HG02763 (cell line): ENCODE measurements around the gene FOSL1.

Experiments used
- ATAC-seq: cut with Tn5 transposase; IDR thresholded peaks from one replicate; pipeline ENCODE4 v1.9.1; 2021; ENCODE audit warnings: mild to moderate bottlenecking, moderate library complexity; ENCODE audit not compliant: unreplicated experiment

The FOSL1 gene

DNA sequence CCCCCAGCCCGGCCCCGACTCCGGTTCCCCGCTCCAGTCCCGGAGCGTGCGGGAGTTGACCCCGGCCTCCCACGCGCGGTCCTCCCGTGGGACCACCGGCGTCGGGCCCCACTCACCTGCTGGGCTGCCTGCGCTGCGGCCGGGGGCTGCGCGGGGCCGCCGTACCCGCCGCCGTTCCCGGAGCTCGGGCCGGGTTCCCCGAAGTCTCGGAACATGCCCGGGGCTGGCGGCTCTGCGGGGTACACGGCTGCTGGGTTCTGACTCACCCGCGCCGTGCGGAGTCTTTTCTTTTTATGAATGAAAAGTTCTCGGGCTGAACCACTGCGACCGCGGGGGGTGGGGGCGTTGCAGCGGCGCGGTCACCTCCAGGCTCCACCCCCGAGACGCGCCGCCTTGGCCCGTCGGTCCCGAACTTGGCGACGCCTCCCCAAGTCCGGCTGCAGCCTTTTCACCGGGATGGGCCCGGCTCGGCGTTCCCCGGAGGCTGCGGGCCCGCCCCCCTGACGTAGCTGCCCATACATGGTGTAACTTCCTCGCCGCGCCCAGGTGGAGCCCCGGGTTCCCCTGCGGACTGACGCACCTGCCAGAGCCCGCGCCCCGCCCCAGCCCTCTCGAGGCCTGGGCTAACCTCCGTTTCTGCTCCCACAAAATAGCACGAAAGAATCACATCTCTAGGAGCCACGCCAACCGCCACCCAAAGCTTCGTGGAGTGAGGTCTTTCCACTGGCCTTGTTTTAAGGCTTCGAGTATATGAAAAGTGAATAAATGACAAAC lies at the start of gene FOSL1:
Gene FOSL1, minus strand, starts transcription at position 264 of the 774 bp plus-strand sequence. Its CDS starts 49 bp downstream, at position 215.
- ATAC-seq: peak; percentile 79

DNA sequence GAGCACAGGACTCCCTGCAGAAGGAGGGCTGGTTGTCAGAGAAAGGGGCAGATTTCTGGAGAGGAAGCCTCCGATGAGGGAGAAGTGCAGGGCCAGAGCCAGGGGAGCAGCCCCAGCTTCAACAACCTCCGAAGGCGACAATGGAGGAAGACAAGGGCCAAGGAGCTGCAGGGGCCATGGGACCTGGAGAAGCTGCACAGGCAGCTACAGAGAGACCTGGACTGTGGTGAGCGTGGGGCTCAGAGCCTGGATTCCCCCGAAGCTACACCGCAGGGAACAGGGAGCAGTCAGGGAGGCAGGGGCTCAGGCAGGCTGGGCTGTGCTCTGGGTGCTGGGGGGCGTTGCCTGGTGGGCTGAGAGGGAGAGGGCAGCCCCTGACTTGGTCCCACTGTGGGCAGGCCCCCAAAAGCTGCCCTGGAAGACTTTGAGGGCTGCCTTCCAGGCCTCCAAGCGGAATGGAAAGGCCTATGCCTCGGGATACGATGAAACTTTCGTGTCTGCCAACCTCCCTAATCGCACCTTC lies 47.5 kb upstream of the FOSL1 start:
- no peak for ATAC-seq

DNA sequence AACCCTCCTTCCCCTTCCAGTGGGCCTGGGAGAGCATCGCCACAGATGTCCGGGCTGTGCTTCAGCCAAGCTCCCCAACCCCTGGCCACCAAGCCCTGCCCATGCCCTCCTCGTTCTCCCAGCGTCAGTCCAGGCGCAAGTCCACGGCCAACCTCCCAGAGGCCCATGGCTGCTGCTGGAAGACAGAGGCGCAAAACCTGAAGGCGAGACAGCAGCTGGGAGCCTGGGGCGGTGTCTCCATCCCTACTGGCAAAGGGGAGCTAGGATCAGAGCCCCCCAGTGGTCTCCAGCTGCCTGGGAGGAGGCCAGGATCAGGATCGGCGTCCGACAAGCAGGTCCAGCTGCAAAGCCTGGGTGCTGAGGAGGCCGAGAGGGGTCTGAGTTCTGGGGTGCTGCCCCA lies 46.9 kb upstream of the FOSL1 start:
- ATAC-seq: no peak

DNA sequence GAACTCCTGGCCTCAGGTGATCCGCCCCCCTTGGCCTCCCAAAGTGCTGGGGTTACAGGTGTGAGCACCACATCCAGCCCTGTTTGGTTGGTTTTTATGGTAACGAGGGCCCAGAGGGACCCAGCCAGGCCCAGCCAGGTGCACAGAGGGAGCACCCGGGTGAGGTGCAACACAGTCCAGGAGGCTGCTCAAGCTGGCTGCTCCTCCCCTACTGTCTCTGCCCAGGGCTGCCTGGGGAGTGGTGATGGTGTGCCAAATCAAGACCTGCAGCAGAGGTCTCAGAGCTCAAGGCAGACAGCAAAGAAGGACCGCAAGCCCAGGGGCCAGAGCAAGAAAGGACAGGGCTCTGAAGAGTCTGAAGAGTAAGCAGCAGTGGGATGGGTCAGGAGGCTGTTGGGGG lies 46.5 kb upstream of the FOSL1 start:
- no peak for ATAC-seq

DNA sequence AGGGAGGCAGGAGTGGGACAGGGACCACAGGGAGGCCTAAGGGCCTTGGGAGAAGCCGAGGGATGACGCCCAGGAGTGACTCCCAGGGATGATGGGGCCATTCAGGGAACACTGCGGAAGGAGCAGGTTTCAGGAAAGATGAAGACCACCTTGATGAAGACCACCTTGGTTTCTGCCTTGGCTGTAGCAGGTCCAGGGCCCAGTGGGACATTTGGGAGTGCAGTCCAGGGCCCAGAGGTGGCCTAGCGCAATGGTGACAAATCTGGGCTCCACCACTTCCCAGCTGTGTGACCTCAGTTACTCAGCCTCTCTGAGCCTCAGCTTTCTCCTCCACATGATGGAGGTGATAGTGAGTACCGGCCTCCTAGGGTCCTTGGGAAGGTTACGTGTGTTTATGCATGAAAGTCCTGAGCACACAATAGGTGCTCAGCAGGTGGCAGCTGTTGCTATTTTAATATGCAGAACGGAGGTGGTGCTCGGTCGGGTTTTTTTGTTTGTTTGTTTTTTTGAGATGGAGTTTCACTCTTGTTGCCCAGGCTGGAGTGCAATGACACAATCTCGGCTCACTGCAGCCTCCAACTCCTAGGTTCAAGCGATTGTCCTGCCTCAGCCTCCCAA lies 45.9 kb upstream of the FOSL1 start:
- ATAC-seq: no peak

DNA sequence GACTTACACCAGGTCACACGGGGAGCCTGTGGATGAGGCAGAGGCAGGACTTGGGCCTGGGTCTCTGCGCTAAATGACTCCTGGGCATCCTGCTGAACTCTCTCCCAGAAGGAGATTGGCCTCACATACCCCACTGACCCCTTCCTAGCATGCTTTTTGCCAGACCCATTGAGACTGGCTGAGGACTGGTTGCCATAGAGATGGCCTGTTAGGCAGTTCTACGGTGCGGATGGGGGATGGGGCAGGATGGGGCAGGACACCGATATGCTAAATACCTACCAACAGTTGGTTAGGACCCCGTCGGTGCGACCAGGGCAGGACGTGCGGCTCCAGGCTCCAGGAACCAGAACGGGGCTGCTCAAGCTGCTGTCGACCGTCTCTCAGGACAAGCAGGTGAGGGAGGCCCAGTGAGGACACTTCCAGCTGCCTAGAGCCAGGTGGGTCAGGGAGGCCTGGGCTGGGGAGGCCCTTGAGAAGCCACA lies 45.3 kb upstream of the FOSL1 start, which contains the start of gene TSGA10IP:
Gene TSGA10IP, plus strand, starts transcription at position 51 of the 482 bp plus-strand sequence. Its CDS starts 196 bp downstream, at position 247.
- no peak for ATAC-seq

DNA sequence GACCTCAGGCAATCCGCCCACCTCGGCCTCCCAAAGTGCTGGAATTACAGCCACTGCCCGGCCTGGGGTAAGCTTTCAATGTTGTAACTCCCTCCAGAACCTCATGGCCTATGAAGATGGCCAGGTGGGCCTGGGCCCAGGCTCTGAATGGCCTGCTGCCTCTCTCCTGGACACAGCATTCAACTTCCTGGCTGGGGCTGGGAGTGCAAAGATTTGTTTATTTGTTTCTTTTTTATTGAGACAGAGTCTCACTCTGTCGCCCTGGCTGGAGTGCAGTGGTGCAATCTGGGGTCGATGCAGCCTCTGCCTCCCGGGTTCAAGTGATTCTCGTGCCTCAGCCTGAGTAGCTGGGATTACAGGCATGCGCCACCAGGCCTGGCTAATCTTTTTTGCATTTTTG lies 44.6 kb upstream of the FOSL1 start:
- ATAC-seq: no peak

DNA sequence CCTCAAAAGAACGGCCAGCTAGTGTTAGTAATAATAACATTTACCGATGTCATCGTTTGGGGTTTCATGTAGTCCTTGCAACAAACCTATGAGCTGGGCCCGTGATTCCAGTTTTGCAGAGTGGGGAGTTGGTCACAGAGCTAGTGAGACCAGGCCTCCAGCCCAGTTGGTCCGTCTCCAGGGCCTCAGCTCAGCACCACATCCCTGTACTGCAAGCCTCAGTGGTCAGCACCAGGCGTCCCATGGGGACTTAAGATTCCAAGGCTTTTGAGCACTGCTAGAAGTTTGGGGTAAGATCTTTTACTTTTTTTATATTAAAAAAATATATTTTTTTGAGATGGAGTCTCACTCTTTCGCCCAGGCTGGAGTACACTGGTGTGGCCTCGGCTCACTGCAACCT lies 44.0 kb upstream of the FOSL1 start:
- no peak for ATAC-seq

DNA sequence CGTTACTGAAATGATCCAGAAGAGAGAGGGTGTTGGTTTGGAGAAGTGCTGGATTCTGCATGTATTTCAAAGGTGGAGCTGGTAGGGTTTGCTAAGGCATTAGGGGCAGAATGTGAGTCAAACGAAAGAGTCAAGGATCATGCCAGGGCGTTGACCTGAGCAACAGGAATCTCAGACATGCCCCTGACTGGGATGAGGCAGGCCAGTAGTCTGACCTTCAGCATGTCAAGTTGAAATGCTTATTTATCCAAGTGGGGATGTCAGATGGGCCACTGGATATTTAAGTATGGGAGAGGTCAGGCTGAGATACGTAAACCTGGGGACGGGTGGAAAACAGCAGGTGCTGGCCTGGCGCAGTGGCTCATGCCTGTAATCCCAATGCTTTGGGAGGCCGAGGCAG lies 42.3 kb upstream of the FOSL1 start:
- no peak for ATAC-seq

DNA sequence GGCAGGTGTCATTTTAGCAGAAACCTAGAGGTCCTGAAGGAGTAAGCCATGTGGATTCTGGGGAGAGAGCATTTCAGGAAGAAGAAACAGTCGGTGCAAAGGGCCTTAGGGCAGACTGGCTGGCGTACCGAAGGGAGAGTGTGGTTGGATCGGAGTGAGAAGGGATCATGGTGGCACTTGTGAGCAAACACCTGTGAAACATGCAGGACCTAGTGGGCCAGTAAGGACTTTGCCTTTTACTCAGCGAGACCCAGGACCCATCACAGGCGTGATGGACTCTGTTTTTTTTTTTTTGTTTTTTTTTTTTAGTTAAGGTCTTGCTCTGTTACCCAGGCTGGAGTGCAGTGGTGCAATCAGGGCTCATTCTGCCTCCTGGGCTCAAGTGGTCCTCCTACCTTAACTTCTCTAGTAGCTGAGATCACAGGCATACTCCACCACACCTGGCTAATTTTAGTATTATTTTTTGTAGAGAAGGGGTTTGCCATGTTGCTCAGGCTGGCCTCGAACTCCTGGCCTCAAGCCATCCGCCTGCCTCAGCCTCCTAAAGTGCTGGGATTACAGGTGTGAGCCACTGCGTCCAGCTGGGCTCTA lies 41.6 kb upstream of the FOSL1 start:
- no peak for ATAC-seq

DNA sequence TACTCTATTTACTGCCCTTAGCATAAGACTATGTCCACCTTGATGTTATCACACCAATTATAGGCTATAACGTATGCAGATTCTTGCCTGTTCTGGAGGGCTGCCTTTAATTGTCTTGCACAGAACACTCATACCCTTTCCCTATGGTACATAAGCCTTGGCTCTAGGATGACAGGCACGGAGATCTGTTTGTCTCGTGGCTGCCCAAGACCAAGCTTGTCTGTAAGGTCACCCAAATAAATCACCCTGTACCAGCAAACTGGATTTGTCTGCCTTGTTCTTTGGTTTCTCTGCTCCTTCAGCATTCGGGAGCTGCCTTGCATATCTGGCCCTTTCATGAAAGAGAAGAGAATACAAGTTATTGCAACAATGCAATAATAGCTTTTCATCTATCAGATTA lies 37.6 kb upstream of the FOSL1 start:
- ATAC-seq: no peak

DNA sequence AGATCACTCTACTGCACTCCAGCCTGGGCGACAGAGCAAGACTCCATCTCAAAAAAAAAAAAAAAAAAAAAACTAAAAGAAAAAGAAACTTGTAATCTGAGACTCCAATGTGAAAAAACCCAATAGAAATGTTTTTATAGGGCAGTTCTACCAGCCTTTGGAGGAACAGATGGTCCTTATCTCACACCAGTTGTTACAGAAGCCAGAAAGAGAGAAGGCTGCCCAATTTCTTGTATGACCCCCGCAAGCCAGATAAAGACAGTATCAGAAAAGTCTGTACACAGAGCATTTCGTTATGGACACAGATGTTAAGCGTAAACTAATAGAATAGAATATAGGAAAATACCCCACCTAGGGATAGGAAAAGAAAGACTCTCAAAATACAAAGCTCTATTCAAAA lies 33.8 kb upstream of the FOSL1 start:
- ATAC-seq: no peak

DNA sequence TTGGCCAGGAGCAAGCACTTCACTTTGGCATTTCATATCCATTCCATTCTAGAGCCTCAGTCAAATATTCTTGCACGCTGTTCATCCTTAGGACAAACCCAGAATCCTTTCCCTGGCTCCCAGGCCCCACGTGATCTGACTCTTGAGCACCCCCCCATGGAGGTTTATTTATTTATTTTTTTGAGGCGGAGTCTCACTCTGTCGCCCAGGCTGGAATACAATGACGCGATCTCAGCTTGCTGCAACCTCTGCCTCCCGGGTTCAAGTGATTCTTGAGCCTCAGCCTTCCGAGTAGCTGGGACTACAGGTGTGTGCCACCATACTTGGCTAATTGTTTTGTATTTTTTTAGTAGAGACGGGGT lies 32.4 kb upstream of the FOSL1 start:
- ATAC-seq: no peak

DNA sequence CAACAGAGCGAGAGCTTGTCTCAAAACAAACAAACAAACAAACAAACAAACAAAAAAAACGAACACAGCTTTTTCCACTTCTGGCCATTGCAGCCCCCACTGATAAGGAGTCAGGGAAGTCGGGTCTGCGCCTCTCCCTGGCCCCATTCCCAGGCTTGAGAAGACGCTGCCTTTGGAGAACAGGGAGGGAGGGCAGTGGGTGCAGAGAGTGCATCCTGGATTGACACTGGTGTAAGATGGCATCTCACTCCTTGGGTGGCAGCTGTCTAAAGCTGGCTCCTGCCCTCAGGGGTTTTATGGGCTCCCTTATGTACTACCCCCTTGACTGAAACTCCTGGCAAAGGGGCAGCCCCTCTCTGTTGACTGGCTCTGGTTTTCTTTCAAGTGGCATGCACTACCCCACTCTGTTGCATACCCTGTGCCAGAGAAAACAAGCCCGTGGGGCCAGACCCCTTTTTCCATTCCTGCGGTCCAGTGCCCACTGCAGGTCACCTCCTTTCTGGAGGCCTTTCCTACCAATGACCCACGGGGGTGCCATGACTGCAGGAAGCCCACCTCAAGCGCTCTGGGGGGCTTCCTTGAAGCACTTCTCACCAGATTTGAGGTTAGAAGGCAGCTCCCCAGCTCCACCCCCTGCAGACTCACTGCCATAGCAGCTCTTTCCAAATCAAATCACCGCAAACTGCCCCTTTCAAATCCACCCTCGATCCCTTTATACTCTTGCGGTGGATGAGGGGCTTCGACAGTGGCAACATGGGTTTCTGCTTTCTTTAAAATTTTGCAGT lies 31.8 kb upstream of the FOSL1 start:
- no peak for ATAC-seq

DNA sequence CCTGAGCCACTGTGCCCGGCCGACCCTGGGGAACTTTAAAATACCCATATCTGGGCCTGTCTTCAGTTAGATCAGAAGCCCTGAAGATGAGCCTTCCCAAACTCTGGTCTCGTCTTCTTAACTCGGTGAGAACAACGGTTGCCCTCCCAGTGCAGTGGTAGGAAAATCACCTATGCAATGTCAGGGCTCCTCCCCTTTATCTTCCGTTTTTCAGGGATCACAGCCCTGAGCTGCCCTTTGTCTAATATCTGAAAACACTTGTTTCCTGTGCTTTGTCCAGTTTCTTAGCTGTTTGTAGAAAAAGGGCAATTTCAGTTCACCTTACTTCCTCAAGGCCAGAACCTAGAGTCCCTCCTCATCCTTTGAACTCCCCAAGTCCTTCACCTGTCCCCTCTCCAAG lies 28.5 kb upstream of the FOSL1 start:
- ATAC-seq: no peak

DNA sequence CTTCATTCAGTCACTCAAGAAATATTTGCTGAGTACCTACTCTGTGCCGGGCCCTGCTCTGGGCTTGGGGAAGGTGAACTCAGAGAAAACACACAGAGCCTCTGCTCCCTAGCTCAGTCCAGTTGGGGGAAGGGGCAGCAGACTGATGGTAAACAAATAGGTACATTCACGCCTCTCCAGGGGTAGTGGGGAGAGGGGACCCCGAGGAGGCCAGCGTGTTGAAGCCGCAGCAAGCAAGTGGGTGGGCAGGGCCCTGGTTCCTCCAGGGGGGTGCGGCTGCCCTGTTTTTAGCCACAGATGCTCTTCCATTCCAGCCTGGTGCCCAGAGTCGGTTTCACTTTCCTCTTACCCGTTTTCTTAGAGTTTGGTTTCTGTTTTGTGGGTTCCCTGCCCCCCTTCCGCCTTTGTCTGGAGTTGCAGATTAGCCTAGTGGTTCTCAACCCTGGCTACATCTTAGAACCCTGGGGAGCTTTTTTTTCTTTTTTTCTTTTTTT lies 27.8 kb upstream of the FOSL1 start:
- ATAC-seq: peak; percentile 75

DNA sequence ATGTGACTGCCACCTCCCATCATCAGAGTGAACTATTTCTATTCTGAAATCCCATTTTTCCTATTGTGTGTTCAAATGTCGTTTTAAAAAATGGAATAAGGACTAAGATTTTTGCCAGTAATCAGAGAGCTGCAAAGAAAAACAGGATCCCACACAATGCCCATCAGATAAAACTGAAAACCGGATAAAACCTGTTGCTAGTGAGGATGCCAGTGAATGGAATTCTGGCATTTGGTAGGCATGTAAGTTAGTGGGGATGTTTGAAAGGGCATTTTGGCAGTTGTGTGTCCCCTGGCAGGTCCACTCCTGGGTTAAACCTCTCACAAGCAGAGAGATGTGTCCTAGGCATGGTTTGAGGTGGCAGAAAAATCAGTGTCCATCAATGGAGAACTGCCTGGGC lies 25.2 kb upstream of the FOSL1 start:
- ATAC-seq: no peak

DNA sequence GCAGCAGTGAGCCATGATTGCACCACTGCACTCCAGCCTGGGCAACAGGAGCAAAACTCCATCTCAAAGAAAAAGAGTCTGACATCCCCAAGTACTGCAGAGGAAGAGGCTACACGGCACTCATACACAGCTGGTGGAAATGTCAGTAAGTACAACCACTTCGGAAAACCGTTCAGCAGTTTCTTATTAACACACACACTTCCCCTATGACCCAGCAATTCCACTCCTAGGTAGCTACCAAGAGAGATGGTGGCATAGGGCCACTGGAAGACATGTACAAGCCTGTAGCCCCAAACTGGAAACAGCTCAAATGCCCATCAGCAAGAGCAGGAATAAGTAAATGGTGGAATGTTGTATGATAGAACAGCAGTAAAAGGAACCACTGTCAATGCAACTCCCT lies 22.4 kb upstream of the FOSL1 start:
- no peak for ATAC-seq

DNA sequence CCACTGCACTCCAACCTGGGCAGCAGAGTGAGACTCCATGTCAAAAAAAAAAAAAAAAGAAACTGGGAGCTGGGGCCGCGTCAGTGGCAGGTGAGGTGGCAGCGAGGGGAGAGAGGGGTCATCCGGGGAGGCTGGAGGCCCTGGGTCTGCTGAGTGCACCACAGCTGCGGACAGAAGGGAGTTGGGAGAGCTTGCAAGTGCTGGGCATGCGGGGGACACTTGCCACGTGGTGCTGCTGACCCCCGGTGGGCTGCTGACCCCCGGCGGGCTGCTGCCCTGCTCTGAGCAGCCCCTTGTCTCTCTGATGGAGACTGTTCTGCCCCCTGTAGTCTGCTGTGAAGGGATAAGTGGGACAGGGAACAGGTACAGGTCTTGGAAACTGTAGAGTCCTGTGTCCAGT lies 21.7 kb upstream of the FOSL1 start:
- no peak for ATAC-seq

DNA sequence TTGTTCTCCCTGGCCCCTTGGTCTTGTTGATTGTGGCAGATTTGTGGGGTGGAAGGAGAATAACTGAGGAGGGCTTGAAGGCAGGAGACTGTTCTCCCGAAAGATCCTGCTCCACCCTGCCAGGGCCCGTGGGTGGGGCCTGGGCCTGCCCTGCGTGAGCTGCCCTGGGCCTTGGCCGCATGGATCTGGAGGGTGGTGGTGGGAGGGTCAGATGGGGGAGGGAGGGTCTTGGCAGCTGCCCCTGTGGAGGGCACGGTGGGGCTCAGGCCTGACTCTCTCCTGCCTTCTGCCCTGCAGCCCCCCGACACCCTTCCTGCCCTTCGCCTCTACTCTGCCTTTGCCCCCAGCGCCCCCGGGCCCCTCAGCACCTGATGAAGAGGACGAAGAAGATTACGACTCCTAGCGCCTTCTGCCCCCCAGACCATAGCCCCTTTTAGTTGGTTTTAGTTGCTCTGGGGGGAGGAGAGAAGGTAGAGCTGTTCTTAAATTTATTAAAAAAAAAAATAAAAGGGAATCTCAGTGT lies 20.9 kb upstream of the FOSL1 start:
- ATAC-seq: no peak

DNA sequence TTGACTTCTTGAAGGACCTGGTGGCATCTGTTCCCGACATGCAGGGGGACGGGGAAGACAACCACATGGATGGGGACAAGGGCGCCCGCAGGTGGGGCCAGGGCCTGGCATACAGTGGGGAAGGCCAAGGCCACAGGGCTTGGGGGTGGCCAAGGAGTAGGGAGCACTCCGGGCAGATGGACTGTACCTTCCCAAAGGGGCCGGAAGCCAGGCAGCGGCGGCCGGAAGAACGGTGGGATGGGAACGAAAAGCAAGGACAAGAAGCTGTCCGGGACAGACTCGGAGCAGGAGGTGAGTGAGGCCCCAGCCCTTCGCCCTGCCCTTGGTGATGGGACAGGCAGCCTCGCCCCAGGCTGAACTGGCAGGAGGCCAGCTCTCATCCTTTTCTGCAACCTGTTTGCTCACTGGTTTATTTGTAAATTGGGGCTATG lies 20.2 kb upstream of the FOSL1 start:
- ATAC-seq: no peak
